Gastroesophageal sphincter (tissue), 4 donors: Measurements from ENCODE around the gene EPSTI1. TPM values are rescaled to one million over a fixed set of nuclear protein-coding genes. Genes with fewer than 3 reads are reported as not detected.

ENCODE experiments used
- ATAC-seq: fragments of 150-250 bp; one replicate; pipeline ENCODE4 v1.9.1; 2016; ENCODE audit warnings: mild to moderate bottlenecking, moderate library complexity
- H3K27ac ChIP-seq, 4 donors: fragments of 200-600 bp; sonication (generic) in 3 of 4; 1 replicate in 3 of 4; 2 replicates in 1 of 4; pipeline ENCODE4 v1.5.1; 2016 to 2019
- H3K27me3 ChIP-seq: fragments of 200-600 bp; sonication (generic); one replicate; pipeline ENCODE4 v1.5.1; 2019
- H3K36me3 ChIP-seq, 2 donors: fragments of 200-600 bp; sonication (generic); one replicate each; pipeline ENCODE4 v1.5.1; 2019; ENCODE audit warnings: control low read depth in 1 of 2
- H3K4me1 ChIP-seq, 3 donors: fragments of 200-600 bp; sonication (generic); 1 replicate in 2 of 3; 2 replicates in 1 of 3; pipeline ENCODE4 v1.5.1; 2016 to 2019; ENCODE audit warnings: control low read depth in 2 of 3
- H3K4me3 ChIP-seq, 2 donors: fragments of 200-600 bp; sonication (generic); one replicate each; pipeline ENCODE4 v1.5.1; 2019; ENCODE audit warnings: mild to moderate bottlenecking in 1 of 2, moderate library complexity in 1 of 2
- H3K9me3 ChIP-seq, 3 donors: fragments of 200-600 bp; sonication (generic); one replicate each; pipeline ENCODE4 v1.5.1; 2017 to 2019; ENCODE audit warnings: control low read depth in 2 of 3
- EP300 ChIP-seq: sonication (generic); formaldehyde crosslinking; IDR thresholded peaks from one replicate; pipeline ENCODE4 v1.6.1; 2017; ENCODE audit warnings: antibody characterized with exemption, mild to moderate bottlenecking
- POLR2A ChIP-seq, 2 donors: fragments of 450-650 bp; IDR thresholded peaks; one replicate each; pipeline ENCODE4 v1.6.1; 2017; ENCODE audit warnings: antibody characterized with exemption in 2 of 2, mild to moderate bottlenecking in 2 of 2, moderate library complexity in 1 of 2
- POLR2AphosphoS5 ChIP-seq: sonication (generic); formaldehyde crosslinking; IDR thresholded peaks from one replicate; pipeline ENCODE4 v1.6.1; 2017; ENCODE audit warnings: antibody characterized with exemption
- WGBS, 2 donors: methylation state at CpG; one replicate each; pipeline ENCODE4 v1.1.5; 2018; ENCODE audit warnings: low coverage in 1 of 2; 5-methylcytosine and 5-hydroxymethylcytosine counted together
- total RNA-seq, 4 donors: library from RNA; depleted of rRNA; stranded (reverse); fragments of >200 nt; gene quantifications; one replicate each; pipeline ENCODE4 v1.1.0, GENCODE V29; 2016
- TF ChIP-seq, protein P1 (sequence below), 4 experiments: fragments of 200-600 bp in 2 of 4; fragments of 450-650 bp in 2 of 4; sonication (generic) in 1 of 4; IDR thresholded peaks; one replicate each; pipeline ENCODE4 v1.5.1; 2017 to 2019; ENCODE audit warnings: antibody characterized with exemption in 4 of 4, mild to moderate bottlenecking in 2 of 4, moderate library complexity in 2 of 4

Gene EPSTI1
- total RNA-seq, 4 donors from 2014 or later, result 6.1 to 13.3 (median 7.8) TPM

DNA sequence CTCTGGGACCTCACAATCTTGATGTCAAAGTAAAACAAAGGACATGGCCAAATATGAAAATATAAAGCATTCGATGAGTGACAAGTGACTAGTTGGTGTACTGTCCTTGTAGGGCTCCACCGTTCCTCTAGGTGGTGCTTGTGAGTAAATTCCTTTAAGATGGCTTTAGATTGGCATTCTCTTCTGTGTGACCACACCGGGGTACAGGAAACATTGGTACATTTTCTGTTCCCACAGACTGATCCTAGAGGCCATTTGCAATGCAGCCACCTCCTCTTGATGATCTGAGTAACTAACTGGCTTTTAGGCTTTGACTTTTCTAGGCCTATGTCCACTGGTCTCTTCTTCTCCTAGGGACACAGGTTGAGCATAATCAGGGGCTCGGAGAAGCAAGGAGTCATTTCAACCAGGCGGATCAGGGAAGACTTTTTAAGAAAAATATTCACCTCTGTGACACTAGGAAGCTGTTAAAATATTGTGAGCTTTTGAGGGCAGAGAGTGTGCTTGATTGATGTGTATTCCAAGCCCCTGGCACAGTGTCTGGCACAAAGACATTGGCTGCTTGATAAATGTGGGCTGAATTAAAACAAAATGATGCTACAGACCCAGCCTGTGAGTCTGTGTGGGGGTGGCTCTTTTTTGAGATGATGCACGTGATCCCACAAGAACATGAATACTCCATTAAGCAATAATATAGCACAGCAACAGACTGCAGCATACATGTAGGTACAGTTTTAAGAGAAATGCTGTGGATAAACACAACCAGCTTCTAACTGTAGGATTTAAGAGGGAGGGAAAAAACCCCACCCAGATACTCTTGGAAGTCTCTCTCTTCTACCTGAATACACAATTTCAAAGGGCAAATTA is 21.0 kb downstream of the EPSTI1 start:
- H3K9me3 ChIP-seq, result no peaks in the 10 kb centered on the region
- H3K4me1 ChIP-seq, result peaks cover 0 to 12% (median 3%) of the 10 kb centered on the region in 3 donors
- TF ChIP-seq EP300 (no peak), POLR2AphosphoS5 (no peak), POLR2A (IDR thresholded peaks at IDR 0.05) (no peak)
- TF ChIP-seq, protein P1, sequence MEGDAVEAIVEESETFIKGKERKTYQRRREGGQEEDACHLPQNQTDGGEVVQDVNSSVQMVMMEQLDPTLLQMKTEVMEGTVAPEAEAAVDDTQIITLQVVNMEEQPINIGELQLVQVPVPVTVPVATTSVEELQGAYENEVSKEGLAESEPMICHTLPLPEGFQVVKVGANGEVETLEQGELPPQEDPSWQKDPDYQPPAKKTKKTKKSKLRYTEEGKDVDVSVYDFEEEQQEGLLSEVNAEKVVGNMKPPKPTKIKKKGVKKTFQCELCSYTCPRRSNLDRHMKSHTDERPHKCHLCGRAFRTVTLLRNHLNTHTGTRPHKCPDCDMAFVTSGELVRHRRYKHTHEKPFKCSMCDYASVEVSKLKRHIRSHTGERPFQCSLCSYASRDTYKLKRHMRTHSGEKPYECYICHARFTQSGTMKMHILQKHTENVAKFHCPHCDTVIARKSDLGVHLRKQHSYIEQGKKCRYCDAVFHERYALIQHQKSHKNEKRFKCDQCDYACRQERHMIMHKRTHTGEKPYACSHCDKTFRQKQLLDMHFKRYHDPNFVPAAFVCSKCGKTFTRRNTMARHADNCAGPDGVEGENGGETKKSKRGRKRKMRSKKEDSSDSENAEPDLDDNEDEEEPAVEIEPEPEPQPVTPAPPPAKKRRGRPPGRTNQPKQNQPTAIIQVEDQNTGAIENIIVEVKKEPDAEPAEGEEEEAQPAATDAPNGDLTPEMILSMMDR (IDR thresholded peaks at IDR 0.05), result peak; percentile 36 to 74 (median 52)
- H3K27me3 ChIP-seq, result no peaks in the 10 kb centered on the region
- 65 to 70% methylated on average over 6 of the region's 6 CpGs for WGBS, 2 donors
- no peak for ATAC-seq
- no peaks in the 10 kb centered on the region for H3K36me3 ChIP-seq
- no peak overlapping the region for H3K27ac ChIP-seq
- no peak overlapping the region for H3K4me3 ChIP-seq

DNA sequence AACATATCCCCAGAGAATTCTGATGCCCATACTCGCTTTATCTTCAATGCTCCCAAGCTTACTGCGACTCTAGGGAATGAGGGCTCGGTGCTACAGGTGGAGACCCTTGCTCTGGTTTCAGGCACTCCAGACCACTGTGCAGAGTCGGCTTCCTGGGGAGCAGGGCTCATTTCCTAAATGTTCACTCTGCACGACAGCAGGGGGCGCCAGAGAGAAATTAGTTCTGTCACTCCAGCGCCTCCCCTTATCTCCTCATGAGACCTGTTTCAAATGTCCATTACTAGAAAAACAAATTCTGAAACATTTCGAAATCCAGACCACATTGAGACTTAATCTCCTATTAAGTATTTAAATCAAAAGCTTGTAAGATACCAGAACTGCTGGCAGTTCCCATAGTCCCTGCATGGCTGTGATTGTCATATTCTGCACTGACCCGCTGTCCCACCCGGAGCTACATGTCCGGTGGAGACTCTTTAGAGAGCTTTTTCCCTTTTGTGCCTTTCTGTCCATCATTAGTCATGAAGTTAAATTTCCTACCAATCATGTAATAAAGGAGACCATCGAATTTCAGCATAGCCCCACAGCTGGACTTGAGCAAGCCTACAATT is 22.4 kb downstream of the EPSTI1 start:
- Histone ChIP-seq H3K4me1 (peaks cover 0 to 19% (median 3%) of the 10 kb centered on the region in 3 donors), H3K27ac (no peak overlapping the region), H3K4me3 (no peak overlapping the region), H3K27me3 (no peaks in the 10 kb centered on the region), H3K9me3 (no peaks in the 10 kb centered on the region), H3K36me3 (no peaks in the 10 kb centered on the region)
- no peak for TF ChIP-seq POLR2AphosphoS5
- no peak for TF ChIP-seq EP300
- TF ChIP-seq, protein P1 (IDR thresholded peaks at IDR 0.05), result peak; percentile 42 to 82 (median 70)
- no peak for TF ChIP-seq POLR2A (IDR thresholded peaks at IDR 0.05)
- peak; percentile 78 for ATAC-seq
- WGBS, 2 donors, result 52 to 63% methylated on average over 9 to 12 of the region's 12 CpGs

DNA sequence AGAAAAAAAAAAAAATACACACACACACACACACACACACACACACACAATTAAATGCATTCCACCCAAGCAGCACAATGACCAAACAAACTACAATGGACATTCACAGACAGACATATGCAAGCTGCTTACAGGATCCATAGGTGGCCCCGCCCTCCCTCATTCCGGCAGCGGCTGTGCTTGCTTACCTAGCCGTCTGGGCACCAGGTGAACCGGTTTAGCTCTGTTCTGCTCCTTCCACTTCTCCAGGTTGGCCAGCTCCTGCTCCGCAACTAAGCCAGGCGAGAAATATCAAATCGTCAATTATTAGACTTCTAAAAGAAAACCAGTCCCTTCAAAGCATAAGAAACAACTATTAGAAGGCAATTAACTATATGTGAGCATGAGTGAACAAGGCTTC is 23.1 kb downstream of the EPSTI1 start:
- WGBS, 2 donors, result 95% methylated on average over 4 of the region's 8 CpGs; no CpG with 5 or more reads in 1 of the 2 donors
- Histone ChIP-seq H3K27ac (no peak overlapping the region), H3K9me3 (no peaks in the 10 kb centered on the region), H3K4me1 (peaks cover 0 to 26% (median 3%) of the 10 kb centered on the region in 3 donors), H3K36me3 (no peaks in the 10 kb centered on the region), H3K4me3 (no peak overlapping the region), H3K27me3 (no peaks in the 10 kb centered on the region)
- TF ChIP-seq, protein P1 (IDR thresholded peaks at IDR 0.05), result no peak
- TF ChIP-seq POLR2A (IDR thresholded peaks at IDR 0.05) (no peak), POLR2AphosphoS5 (no peak), EP300 (no peak)
- no peak for ATAC-seq

DNA sequence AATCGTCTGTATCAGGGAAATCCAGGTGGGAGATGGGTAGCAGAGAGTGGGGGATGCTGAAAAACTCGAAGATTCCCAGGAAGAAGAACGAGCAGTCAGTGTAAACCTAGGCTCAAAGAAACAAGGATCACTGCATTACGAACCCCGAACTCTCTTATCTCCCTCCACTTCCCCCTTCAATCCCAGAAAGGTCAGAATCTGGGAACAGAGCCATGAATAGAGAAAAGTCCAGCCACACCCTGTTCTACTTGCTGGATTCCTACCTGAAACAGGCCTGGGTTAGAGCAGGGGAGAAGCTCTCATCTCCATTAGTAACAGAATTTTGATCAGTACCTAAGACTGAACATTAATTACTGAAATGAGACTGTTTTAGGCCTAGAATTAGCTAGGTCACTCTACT is 24.4 kb downstream of the EPSTI1 start:
- H3K27ac ChIP-seq, result no peak overlapping the region
- ATAC-seq, result no peak

More for the DNA sequence above, 24.4 kb downstream of the EPSTI1 start:
- Histone ChIP-seq H3K4me1 (peaks cover 0 to 28% (median 3%) of the 10 kb centered on the region in 3 donors), H3K9me3 (no peaks in the 10 kb centered on the region), H3K36me3 (peaks cover 0 to 5% of the 10 kb centered on the region in 2 donors), H3K4me3 (no peak overlapping the region), H3K27me3 (no peaks in the 10 kb centered on the region)
- no peak for TF ChIP-seq POLR2A (IDR thresholded peaks at IDR 0.05)
- TF ChIP-seq EP300, result no peak
- TF ChIP-seq, protein P1 (IDR thresholded peaks at IDR 0.05), result no peak
- 62 to 75% methylated on average over 3 to 5 of the region's 5 CpGs for WGBS, 2 donors
